GM12878 (cell line): ENCODE measurements around the gene MED19. TPM values are rescaled to one million over a fixed set of nuclear protein-coding genes. Genes with fewer than 3 reads are reported as not detected.
A peak's percentile ranks its signal among the peaks of the same experiment; 100 is the strongest.

Experiments used
- CREM ChIP-seq: IDR thresholded peaks from 2 replicates; pipeline ENCODE4 v1.6.1; 2014; ENCODE audit warnings: antibody characterized with exemption, low read depth
- ESRRA ChIP-seq: IDR thresholded peaks from 2 replicates; pipeline ENCODE4 v1.6.1; 2012; ENCODE audit warnings: mild to moderate bottlenecking, low read length, improper control_type of control experiment
- FOXK2 ChIP-seq: fragments of 450-650 bp; IDR thresholded peaks from 2 replicates; pipeline ENCODE4 v1.6.1; 2017; ENCODE audit warnings: mild to moderate bottlenecking, moderate library complexity
- LARP7 ChIP-seq: fragments of 450-650 bp; IDR thresholded peaks from 2 replicates; pipeline ENCODE4 v1.6.1; 2017; ENCODE audit warnings: mild to moderate bottlenecking
- NFYA ChIP-seq: IDR thresholded peaks from 2 replicates; pipeline ENCODE4 v1.6.1; 2011; ENCODE audit warnings: low read depth, mild to moderate bottlenecking, low read length, improper control_type of control experiment, borderline replicate concordance
- POU2F2 ChIP-seq: IDR thresholded peaks from 3 replicates; pipeline ENCODE4 v1.6.1; 2011; ENCODE audit warnings: low read depth, mild to moderate bottlenecking, low read length, borderline replicate concordance
- polyA plus RNA-seq, 11 experiments: library from polyadenylated mRNA; depleted of rRNA in 4 of 11; unstranded in 6 of 11; stranded (reverse) in 5 of 11; fragments of >200 nt; fragmentation: Nextera tagmentation in 4 of 11; fragmentation: Illumina TruSeq in 1 of 11; extraction: Ambion mirVana in 4 of 11; extraction: Trizol in 1 of 11; gene quantifications; 1 replicate in 1 of 11; 2 replicates in 10 of 11; pipeline versions ENCODE4 v1.2.1 to v1.2.3, GENCODE V29; 2011 to 2016; ENCODE audit warnings: inconsistent platforms in 2 of 11, missing spikeins in 2 of 11, low read depth in 1 of 11
- total RNA-seq, 4 experiments: library from RNA; depleted of rRNA in 3 of 4; stranded (reverse); fragments of >200 nt in 3 of 4; fragmentation: Illumina TruSeq in 1 of 4; extraction: Trizol in 1 of 4; gene quantifications; 2 replicates each; pipeline versions ENCODE4 v1.2.1 to v1.2.3, GENCODE V29; 2013 to 2021
- TF ChIP-seq, protein P1 (sequence below): fragments of 450-650 bp; formaldehyde crosslinking; IDR thresholded peaks from 2 replicates; pipeline ENCODE4 v1.4.0; 2020; ENCODE audit warnings: mild to moderate bottlenecking, moderate library complexity
- TF ChIP-seq, protein P2 (sequence below): fragments of 450-650 bp; IDR thresholded peaks from 2 replicates; pipeline ENCODE4 v1.6.1; 2017; ENCODE audit warnings: mild to moderate bottlenecking, moderate library complexity

MED19 gene
- total and polyA plus RNA-seq, 10 of the 15 experiments (the other 5 are each of a cell fraction or from before 2014, with no cell fraction given): 4.9 to 28.2 (median 17.3) TPM

DNA sequence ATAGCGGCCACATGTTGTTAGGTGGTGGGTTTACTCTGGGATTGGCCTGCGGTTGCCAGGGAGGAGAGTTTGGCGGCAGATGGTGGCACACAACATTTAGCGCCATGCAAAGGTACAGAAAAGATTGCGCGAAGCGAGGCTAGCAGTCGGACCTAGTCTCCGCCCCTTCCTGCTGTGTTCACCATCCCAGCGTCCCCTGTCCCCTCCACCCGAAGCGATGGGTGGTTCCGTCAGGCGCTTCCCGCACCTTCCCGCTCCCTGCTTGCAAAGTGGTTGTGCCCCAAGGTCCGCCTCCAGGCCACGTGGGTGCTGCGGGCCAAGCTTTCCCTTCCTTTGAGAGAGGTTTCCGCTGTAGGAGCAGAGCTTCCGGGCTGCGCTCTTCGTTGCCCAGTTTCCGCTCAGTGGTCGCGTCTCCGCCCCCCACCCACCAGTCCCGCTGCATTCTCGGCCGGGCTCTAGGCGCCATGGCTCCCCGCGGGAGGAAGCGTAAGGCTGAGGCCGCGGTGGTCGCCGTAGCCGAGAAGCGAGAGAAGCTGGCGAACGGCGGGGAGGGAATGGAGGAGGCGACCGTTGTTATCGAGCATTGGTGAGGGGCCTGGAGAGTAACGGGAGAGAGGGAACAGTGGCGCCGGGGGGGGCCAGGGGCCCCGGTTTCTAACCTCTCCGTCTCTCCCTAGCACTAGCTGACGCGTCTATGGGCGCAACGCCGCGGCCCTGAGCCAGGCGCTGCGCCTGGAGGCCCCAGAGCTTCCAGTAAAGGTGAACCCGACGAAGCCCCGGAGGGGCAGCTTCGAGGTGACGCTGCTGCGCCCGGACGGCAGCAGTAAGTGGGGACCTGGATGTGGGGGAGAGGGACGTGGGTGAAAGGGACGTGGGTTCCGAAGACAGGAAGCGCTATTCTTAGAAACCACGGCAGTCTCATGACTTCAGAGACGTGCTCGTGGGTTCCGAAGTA is 29.4 kb upstream of the MED19 start, which contains the start of gene SELENOH (continued):
- TF ChIP-seq LARP7: peak; percentile 85
- peak; percentile 84 for TF ChIP-seq CREM
- peak; percentile 90; the same call in 1 of the 2 replicates for TF ChIP-seq ESRRA
- peak; percentile 93 for TF ChIP-seq FOXK2
- TF ChIP-seq, protein P1, sequence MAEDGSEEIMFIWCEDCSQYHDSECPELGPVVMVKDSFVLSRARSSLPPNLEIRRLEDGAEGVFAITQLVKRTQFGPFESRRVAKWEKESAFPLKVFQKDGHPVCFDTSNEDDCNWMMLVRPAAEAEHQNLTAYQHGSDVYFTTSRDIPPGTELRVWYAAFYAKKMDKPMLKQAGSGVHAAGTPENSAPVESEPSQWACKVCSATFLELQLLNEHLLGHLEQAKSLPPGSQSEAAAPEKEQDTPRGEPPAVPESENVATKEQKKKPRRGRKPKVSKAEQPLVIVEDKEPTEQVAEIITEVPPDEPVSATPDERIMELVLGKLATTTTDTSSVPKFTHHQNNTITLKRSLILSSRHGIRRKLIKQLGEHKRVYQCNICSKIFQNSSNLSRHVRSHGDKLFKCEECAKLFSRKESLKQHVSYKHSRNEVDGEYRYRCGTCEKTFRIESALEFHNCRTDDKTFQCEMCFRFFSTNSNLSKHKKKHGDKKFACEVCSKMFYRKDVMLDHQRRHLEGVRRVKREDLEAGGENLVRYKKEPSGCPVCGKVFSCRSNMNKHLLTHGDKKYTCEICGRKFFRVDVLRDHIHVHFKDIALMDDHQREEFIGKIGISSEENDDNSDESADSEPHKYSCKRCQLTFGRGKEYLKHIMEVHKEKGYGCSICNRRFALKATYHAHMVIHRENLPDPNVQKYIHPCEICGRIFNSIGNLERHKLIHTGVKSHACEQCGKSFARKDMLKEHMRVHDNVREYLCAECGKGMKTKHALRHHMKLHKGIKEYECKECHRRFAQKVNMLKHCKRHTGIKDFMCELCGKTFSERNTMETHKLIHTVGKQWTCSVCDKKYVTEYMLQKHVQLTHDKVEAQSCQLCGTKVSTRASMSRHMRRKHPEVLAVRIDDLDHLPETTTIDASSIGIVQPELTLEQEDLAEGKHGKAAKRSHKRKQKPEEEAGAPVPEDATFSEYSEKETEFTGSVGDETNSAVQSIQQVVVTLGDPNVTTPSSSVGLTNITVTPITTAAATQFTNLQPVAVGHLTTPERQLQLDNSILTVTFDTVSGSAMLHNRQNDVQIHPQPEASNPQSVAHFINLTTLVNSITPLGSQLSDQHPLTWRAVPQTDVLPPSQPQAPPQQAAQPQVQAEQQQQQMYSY (CRISPR knock-in tag): no peak
- TF ChIP-seq, protein P2, sequence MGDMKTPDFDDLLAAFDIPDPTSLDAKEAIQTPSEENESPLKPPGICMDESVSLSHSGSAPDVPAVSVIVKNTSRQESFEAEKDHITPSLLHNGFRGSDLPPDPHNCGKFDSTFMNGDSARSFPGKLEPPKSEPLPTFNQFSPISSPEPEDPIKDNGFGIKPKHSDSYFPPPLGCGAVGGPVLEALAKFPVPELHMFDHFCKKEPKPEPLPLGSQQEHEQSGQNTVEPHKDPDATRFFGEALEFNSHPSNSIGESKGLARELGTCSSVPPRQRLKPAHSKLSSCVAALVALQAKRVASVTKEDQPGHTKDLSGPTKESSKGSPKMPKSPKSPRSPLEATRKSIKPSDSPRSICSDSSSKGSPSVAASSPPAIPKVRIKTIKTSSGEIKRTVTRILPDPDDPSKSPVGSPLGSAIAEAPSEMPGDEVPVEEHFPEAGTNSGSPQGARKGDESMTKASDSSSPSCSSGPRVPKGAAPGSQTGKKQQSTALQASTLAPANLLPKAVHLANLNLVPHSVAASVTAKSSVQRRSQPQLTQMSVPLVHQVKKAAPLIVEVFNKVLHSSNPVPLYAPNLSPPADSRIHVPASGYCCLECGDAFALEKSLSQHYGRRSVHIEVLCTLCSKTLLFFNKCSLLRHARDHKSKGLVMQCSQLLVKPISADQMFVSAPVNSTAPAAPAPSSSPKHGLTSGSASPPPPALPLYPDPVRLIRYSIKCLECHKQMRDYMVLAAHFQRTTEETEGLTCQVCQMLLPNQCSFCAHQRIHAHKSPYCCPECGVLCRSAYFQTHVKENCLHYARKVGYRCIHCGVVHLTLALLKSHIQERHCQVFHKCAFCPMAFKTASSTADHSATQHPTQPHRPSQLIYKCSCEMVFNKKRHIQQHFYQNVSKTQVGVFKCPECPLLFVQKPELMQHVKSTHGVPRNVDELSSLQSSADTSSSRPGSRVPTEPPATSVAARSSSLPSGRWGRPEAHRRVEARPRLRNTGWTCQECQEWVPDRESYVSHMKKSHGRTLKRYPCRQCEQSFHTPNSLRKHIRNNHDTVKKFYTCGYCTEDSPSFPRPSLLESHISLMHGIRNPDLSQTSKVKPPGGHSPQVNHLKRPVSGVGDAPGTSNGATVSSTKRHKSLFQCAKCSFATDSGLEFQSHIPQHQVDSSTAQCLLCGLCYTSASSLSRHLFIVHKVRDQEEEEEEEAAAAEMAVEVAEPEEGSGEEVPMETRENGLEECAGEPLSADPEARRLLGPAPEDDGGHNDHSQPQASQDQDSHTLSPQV: peak; percentile 30; the same call in 1 of the 2 replicates
- TF ChIP-seq POU2F2: peak; percentile 95
- TF ChIP-seq NFYA: no peak
